CD14-positive monocyte (primary cell): ENCODE data around the gene CPA1. TPM values are rescaled to one million over a fixed set of nuclear protein-coding genes. Genes with fewer than 3 reads are reported as not detected.

Experiments
- DNase-seq, 3 donors: peaks; one replicate each; pipeline ENCODE4 v3.0.0-alpha.2; 2011 to 2022
- H2AFZ ChIP-seq: 2 replicates; pipeline ENCODE4 v1.6.0; 2012; ENCODE audit warnings: mild to moderate bottlenecking, low read depth, low read length, inconsistent platforms; ENCODE audit not compliant: insufficient read depth, poor library complexity, severe bottlenecking
- H3K27ac ChIP-seq, 2 donors: 1 replicate in 1 of 2; 2 replicates in 1 of 2; pipeline ENCODE4 v1.5.1; 2012 to 2013; ENCODE audit warnings: low read length in 2 of 2, control low read depth in 1 of 2, inconsistent platforms in 1 of 2, low read depth in 1 of 2, mild to moderate bottlenecking in 1 of 2
- H3K27me3 ChIP-seq, 2 donors: one replicate each; pipeline versions ENCODE4 v1.6.0 to v1.6.1; 2011 to 2013; ENCODE audit warnings: low read length in 2 of 2; ENCODE audit not compliant: control insufficient read depth in 2 of 2, insufficient read depth in 2 of 2
- H3K36me3 ChIP-seq, 2 donors: replicated peaks in 1 of 2; 1 replicate in 1 of 2; 2 replicates in 1 of 2; pipeline versions ENCODE4 v1.5.1 to v1.6.1; 2012 to 2013; ENCODE audit warnings: low read length in 2 of 2, control low read depth in 1 of 2, inconsistent platforms in 1 of 2, mild to moderate bottlenecking in 1 of 2; ENCODE audit not compliant: insufficient read depth in 2 of 2, control insufficient read depth in 1 of 2
- H3K4me1 ChIP-seq, 2 donors: 1 replicate in 1 of 2; 2 replicates in 1 of 2; pipeline versions ENCODE4 v1.5.1 to v1.6.1; 2012 to 2013; ENCODE audit warnings: low read length in 2 of 2, control low read depth in 1 of 2, inconsistent platforms in 1 of 2, mild to moderate bottlenecking in 1 of 2, moderate library complexity in 1 of 2; ENCODE audit not compliant: insufficient read depth in 2 of 2, control insufficient read depth in 1 of 2
- H3K4me2 ChIP-seq: replicated peaks from 2 replicates; pipeline ENCODE3; 2012; ENCODE audit warnings: low read length, moderate library complexity, mild to moderate bottlenecking; ENCODE audit not compliant: poor library complexity, severe bottlenecking; ENCODE audit errors: extremely low read depth
- H3K4me3 ChIP-seq, 3 experiments: fragments of 200-600 bp in 1 of 3; sonication (generic) in 1 of 3; replicated peaks in 1 of 3; 1 replicate in 2 of 3; 2 replicates in 1 of 3; pipeline ENCODE4 v1.5.1; 2011 to 2013; ENCODE audit warnings: low read length in 3 of 3, mild to moderate bottlenecking in 3 of 3, control low read depth in 2 of 3, low read depth in 2 of 3, inconsistent platforms in 1 of 3, moderate library complexity in 1 of 3
- H3K79me2 ChIP-seq: 2 replicates; pipeline ENCODE4 v1.6.0; 2012; ENCODE audit warnings: mild to moderate bottlenecking, control low read depth, inconsistent platforms, low read length, moderate library complexity; ENCODE audit not compliant: insufficient read depth
- H3K9ac ChIP-seq: 2 replicates; pipeline ENCODE4 v1.6.0; 2017; ENCODE audit warnings: low read length, mild to moderate bottlenecking; ENCODE audit not compliant: insufficient read depth, poor library complexity, severe bottlenecking
- H3K9me3 ChIP-seq, 2 donors: replicated peaks in 1 of 2; 1 replicate in 1 of 2; 2 replicates in 1 of 2; pipeline versions ENCODE4 v1.5.1 to v1.6.1; 2012 to 2013; ENCODE audit warnings: low read length in 2 of 2, control low read depth in 1 of 2; ENCODE audit not compliant: control insufficient read depth in 1 of 2, insufficient read depth in 1 of 2
- H4K20me1 ChIP-seq: 2 replicates; pipeline ENCODE4 v1.6.0; 2012; ENCODE audit warnings: mild to moderate bottlenecking, low read length, control low read depth, moderate library complexity; ENCODE audit not compliant: insufficient read depth
- H3K27ac Mint-ChIP-seq, 7 donors: one replicate each; pipeline ENCODE4 v1.8.0; 2020; ENCODE audit warnings: mild to moderate bottlenecking in 7 of 7, mixed read lengths in 7 of 7, moderate library complexity in 6 of 7, inconsistent platforms in 2 of 7
- H3K27me3 Mint-ChIP-seq, 3 donors: one replicate each; pipeline ENCODE4 v1.8.0; 2021 to 2022; ENCODE audit warnings: low read depth in 3 of 3, mild to moderate bottlenecking in 3 of 3, mixed read lengths in 3 of 3, moderate library complexity in 3 of 3, inconsistent platforms in 1 of 3
- H3K36me3 Mint-ChIP-seq, 2 donors: one replicate each; pipeline ENCODE4 v1.8.0; 2020; ENCODE audit warnings: mixed read lengths in 2 of 2, inconsistent platforms in 1 of 2, mild to moderate bottlenecking in 1 of 2
- H3K4me1 Mint-ChIP-seq: one replicate; pipeline ENCODE4 v1.8.0; 2020; ENCODE audit warnings: mild to moderate bottlenecking, mixed read lengths
- H3K4me3 Mint-ChIP-seq, 2 donors: one replicate each; pipeline ENCODE4 v1.8.0; 2020; ENCODE audit warnings: mild to moderate bottlenecking in 2 of 2, mixed read lengths in 2 of 2, moderate library complexity in 1 of 2
- H3K9me3 Mint-ChIP-seq, 7 donors: one replicate each; pipeline ENCODE4 v1.8.0; 2020 to 2022; ENCODE audit warnings: mixed read lengths in 7 of 7, mild to moderate bottlenecking in 6 of 7, moderate library complexity in 6 of 7, inconsistent platforms in 2 of 7
- CTCF ChIP-seq: fragments of 200-600 bp; IDR thresholded peaks from one replicate; pipeline ENCODE4 v1.8.0; 2022; ENCODE audit warnings: antibody characterized with exemption, mild to moderate bottlenecking
- WGBS: methylation state at CpG from one replicate; pipeline ENCODE4 v1.1.5; 2013; ENCODE audit warnings: missing lambda C conversion rate; ENCODE audit not compliant: insufficient coverage; 5-methylcytosine and 5-hydroxymethylcytosine counted together
- intact Hi-C, 2 donors: fragments of 100-400 bp; cut with micrococcal nuclease; formaldehyde crosslinking; loops; one replicate each; pipeline versions ENCODE4 v1.15.0 to v1.15.1; 2023
- polyA plus RNA-seq, 3 donors: library from polyadenylated mRNA; depleted of rRNA in 1 of 3; unstranded in 2 of 3; stranded (reverse) in 1 of 3; fragments of 300-500 nt in 2 of 3; fragments of >200 nt in 1 of 3; fragmentation: Illumina TruSeq in 2 of 3; gene quantifications; 1 replicate in 2 of 3; 2 replicates in 1 of 3; pipeline ENCODE4 v1.2.3, GENCODE V29; 2012 to 2021

Gene CPA1
- polyA plus RNA-seq, 3 donors: not detected

DNA sequence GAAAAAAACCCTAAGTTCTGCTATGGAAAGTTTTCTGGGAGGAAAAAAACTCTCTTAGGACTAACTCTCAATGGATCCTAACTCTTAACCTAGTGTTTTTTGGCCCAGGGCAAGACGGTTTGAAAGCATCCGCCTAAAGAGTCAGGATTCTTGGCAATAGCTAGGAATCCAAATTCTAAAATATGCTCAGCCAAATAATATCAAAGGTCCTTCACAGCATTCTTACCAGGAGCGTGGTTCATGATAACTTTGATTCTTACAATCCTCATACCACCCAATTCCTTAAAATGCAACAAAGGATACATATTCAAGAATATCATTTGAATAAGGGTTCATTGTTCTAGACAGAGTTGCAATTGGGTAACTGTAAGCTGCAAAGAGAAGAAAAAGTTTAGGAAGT, 21.3 kb downstream of the CPA1 start:
- no peaks in the 10 kb centered on the region for H3K9me3 Mint-ChIP-seq
- Histone ChIP-seq H3K9ac (no peak overlapping the region), H2AFZ (no peak overlapping the region), H4K20me1 (no peaks in the 10 kb centered on the region), H3K4me3 (no peak overlapping the region), H3K4me2 (no peak overlapping the region), H3K27ac (no peak overlapping the region), H3K4me1 (peaks cover 9 to 11% of the 10 kb centered on the region in 2 donors), H3K9me3 (no peaks in the 10 kb centered on the region), H3K36me3 (peaks cover 3 to 12% of the 10 kb centered on the region in 2 donors), H3K79me2 (no peaks in the 10 kb centered on the region), H3K27me3 (no peaks in the 10 kb centered on the region)
- H3K4me1 Mint-ChIP-seq: peaks cover 17% of the 10 kb centered on the region
- WGBS: no CpG with 5 or more reads among the region's 3 CpGs
- peaks cover 17 to 20% of the 10 kb centered on the region in 2 donors for H3K36me3 Mint-ChIP-seq
- peaks cover 0 to 2% (median 0%) of the 10 kb centered on the region in 3 donors for H3K27me3 Mint-ChIP-seq
- TF ChIP-seq CTCF: no peak
- no peak overlapping the region for H3K27ac Mint-ChIP-seq
- no peak overlapping the region for H3K4me3 Mint-ChIP-seq
- intact Hi-C loops: no loop called here
- DNase-seq: no peak

DNA sequence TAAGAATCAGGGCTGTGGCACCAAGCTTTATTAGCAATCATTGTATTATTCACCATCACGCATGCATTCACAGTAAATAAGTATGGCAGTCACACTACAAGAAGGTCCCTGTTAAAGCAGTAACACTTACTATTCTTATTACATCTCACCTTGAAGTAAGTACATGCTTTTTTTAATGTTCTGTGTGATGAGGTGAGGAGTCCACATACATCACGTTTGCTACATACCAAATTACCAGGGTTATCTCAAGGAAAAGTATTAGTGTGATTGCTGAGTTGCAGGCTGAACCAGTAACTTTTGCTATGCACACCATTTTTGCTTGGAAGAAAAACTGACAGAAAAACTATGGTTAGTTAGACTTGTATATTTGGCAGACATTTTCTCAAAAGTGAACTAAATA, 24.7 kb downstream of the CPA1 start:
- no peaks in the 10 kb centered on the region for H4K20me1 ChIP-seq

More for the DNA sequence above, 24.7 kb downstream of the CPA1 start:
- no peak overlapping the region for H3K4me2 ChIP-seq
- Mint-ChIP-seq H3K36me3 (peaks cover 9 to 19% of the 10 kb centered on the region in 2 donors), H3K27me3 (peaks cover 0 to 2% (median 0%) of the 10 kb centered on the region in 3 donors), H3K4me3 (no peak overlapping the region), H3K4me1 (peaks cover 11% of the 10 kb centered on the region), H3K27ac (no peak overlapping the region), H3K9me3 (no peaks in the 10 kb centered on the region)
- H3K9ac ChIP-seq: no peak overlapping the region
- no peaks in the 10 kb centered on the region for H3K27me3 ChIP-seq
- no peaks in the 10 kb centered on the region for H3K79me2 ChIP-seq
- no peak for DNase-seq
- intact Hi-C loops: no loop called here
- no peak for TF ChIP-seq CTCF
- H3K4me3 ChIP-seq: no peak overlapping the region
- no peaks in the 10 kb centered on the region for H3K4me1 ChIP-seq
- peaks cover 3 to 12% of the 10 kb centered on the region in 2 donors for H3K36me3 ChIP-seq
- H3K27ac ChIP-seq: no peak overlapping the region
- WGBS: no CpG with 5 or more reads among the region's 2 CpGs
- H3K9me3 ChIP-seq: no peaks in the 10 kb centered on the region
- no peak overlapping the region for H2AFZ ChIP-seq
